ENCODE measurements around the gene PRICKLE4.
"Not testable (repeated sequence)": the region's sequence is repeated elsewhere in the genome, so short reads cannot be mapped to it uniquely, and the experiment has no call there.

The PRICKLE4 gene

DNA sequence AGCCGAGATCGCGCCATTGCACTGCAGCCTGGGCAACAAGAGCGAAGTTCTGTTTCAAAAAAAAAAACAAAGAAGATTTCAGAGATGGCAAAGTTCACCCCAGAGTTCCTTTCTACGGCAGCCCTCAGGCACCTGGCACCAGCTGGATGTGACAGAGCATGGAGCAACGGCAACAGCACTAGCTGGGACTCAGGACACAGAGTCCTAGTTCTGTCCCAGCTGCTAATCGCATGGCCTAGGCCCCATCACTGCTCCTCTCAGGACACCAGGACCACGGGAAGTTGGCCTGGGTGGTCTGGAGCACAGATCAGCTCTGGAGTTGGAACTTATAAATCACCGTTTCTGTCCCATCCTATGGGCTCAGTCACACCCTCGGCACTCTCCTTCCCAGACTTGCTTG is 34.5 kb upstream of the PRICKLE4 start:
- no peak for DNase-seq

DNA sequence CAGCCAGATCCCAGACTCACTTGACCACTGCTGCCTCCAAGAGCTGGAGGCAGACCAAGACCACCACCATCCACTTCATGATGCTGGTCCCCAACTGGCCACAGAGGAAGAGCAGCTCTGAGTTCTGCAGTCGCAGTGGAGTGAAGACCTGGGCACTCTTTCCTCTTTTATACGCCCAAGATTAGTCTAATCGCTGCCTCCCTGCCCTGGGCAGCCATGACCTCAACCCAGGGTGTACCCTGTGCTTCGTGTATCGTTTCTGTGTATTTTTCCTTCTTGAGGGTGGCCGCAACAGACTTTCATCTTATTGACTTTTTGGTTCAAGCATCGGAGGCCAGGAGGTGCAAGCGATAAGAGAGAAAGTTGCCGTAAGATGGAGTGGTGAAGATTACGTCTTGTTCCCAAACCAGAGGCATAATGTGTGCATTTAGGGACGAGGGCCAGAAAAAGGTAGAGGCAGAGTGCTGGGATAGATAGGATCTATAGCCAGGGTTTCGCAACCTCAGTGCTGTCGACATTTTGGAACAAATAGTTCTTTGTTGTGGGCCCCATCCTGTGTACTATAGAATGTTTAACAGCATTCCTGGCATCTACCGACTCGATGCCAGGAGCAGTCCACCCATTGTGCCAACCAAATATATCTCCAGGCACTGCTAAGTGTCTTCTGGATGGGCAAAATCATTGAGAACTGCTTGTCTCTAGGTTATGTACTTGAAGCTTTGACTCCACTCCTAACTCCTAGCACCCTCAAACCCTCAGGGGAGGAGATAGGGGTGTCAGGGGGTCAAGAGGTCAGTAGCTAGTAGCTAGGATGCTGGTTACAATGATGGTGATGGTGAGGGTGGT is 33.1 kb upstream of the PRICKLE4 start, which contains the start of gene PGC:
PGC (minus strand) TSS at position 142 of the 846 bp plus-strand sequence; CDS start at position 79, 63 bp downstream.
- DNase-seq: no peak

DNA sequence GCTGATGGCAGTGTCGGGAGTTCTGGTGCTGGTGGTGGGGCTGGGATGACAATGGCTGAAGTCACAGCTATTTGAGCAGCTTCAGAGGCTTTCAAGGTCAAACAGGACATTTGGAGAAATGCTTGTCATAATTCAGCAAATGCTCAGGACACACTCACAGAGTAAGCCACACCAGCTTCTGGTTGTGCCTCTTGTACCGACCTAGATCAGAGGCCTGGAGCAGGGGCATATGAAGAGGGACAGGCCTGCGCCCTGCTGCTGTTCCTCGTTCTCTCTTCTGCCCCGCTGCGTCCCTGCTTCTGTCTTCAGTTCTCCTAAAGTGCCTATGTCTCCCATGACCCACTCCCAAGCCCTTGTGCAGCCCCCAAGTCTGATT is 32.5 kb upstream of the PRICKLE4 start:
- no peak for DNase-seq

DNA sequence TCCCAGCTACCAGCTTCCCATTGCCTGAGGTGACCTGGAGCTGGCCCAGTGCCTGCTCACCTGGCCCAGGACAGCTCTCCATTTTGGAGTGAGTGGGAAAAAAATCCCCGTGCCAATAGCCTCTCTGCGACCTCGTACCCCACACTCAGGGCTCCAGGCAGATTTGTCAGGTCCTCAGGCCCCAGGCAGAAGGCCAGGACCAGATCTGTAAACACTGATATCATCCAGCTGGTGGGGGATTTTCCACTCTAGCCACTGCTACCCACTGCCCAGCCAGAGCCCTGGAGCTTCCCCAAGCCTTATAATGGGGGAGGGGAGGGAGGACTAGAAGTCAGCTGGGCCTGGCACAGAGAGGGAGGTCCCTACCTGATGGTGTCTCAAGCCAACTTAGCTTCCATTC is 32.0 kb upstream of the PRICKLE4 start:
- DNase-seq: no peak

DNA sequence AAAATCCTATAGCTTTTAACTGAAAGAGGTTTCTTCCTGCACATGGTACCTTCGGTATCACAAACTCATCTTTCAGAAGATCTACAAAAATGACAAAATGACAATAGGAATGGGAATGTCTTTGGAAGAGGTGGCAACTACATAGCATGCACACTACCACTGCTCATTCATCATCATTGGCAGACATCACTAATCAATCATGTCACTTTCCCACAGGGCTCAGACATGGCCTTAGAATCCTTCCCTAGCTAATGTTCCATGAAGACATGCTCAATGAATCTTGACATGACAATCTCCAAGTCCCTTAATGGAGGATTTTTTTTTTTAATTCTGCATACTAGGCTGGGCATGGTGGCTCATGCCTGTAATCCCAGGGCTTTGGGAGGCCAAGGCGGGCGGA is 30.2 kb upstream of the PRICKLE4 start:
- DNase-seq: no peak

DNA sequence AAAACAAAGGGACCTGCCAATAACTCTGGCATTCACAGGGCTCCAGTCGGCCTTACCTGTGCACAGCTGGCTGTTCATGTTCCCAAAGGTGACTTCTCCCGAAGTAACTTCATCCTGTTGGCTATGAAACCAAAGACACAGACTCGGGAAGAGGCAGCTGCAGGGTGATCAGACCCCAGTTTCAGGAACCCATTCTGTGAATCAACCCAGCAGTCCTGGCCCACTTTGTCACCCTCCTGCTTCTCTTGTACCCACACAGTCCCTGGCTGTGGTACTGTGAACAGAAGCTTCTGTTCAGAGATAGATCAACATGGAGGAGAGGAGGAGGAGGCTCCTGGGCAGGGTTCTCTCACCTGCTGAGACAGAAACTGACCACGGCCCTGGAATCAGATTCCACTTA is 24.7 kb upstream of the PRICKLE4 start:
- DNase-seq: no peak

DNA sequence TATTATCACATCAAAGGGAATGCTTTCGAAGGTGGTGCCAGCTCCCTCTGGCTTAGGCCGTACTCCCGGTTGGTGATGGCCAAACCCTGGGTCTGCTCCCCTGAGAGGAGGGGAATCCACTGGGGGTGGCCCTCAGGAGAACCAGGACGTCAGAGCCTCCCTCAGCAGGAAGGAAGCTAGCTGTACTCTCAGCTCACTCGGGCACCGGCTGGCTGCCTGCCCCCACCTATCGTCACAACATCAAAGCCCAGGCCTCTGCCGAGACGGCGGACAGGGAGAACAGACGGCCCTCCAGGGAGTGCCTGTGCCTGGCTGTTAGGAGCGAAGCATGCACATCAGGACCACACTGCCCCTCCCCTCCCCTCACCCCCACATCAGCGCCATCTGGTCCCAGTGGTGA is 24.2 kb upstream of the PRICKLE4 start:
- no peak for DNase-seq

DNA sequence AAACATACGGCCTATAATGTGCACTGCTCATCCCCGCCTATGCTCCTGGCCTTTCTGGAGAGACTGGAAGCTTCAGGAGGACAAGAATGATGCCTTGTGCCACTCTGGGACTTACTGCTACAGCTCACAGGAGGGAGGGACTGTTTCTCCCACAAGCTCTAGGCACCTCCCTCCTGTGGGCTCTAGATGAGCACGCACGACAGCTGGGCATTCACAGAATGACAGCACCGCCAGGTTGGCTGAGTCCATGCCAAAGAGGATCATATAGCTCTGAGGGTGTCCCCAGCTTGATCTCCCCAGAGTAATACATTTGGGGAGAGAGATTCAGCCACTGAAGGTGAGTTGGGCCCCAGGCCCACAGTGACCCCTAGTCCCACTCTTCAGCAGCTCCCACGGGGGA is 23.3 kb upstream of the PRICKLE4 start:
- DNase-seq: no peak

DNA sequence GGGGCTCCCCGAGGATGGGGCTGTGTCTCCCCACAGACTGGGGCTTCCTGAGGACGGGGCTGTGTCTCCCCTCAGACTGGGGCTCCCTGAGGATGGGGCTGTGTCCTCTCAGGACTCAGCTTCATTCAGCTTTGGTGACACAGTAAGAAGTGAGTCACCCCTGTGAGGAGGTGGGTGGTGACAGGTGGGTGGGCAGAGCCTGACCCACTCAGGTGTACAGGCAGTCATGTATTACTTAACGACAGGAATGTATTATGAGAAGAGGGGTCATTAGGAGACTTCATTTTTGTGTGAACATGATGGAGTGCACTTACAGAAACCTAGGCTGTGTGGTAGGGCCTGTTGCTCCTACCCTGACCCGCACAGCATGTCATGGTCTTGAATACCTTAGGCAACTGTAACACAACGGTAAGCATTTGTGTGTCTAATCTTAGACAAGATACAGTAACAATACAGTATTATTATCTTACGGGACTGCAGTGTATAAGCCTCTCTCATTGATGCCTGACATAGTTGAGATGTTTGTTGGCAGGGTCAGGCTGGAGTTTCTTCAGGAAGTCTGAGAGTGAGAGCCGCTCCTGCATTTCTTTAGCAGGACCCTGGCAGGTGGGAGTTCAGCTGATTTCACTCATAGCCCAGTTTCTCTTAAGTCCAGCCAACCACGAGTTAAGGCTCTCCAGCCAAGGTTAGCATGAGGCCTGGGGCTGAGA is 22.5 kb upstream of the PRICKLE4 start:
- DNase-seq: no peak

DNA sequence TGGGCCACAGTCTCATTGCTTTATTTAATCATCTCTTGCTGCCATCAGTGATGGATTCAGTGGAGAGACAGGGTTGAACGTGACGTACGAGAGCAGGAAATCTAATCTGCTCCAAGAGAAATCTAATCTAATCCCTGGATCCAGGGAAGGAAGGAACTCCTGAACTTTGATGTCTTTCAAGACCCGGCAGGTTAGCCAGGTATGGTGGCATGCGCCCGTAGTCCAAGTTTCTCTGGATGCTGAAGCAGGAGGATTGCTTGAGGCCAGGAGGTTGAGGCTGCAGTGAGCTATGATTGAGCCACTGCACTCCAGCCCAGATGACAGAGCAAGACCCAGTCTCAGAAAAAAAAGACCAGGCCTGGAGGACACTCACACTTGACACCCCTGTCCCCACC is 21.9 kb upstream of the PRICKLE4 start:
- no peak for DNase-seq

DNA sequence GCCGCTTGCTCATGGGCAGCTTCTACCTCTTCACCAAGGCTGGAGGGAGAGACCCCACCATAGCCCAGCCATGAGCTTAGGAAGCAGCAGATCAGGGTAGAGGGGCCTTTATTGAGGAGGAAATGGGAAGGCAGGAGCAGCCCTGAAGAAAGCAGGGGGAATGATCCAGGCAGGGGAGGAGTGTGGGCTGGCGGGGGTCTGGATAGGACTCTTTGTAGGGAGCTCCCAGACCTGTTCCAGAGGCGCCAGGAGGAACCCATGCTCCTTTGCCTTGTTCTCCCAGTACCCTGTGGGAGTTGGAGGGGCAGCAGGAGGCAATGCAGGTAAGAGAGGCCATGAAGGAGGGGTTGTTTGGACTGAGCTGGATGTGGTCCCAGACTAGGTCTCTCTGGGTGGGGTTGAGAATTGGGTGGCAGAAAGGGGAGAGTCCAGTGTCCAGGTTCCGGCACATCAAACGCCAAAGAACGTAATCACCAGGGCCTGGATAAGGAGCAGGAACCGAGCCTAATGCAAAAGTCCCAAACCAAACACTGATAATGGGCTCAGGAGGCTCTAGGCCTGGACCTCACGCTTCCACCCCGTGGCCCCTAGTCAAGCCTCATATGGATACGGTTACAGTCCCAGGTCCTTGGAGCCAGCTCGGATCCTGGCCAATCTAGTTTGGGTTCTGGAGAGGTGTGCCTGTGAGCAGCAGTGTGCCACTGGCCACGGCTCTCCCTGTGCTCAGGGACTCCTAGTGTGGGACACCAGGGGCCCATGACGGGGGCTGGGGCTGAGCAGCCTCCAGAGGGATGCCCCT is 21.3 kb upstream of the PRICKLE4 start:
- DNase-seq: no peak

DNA sequence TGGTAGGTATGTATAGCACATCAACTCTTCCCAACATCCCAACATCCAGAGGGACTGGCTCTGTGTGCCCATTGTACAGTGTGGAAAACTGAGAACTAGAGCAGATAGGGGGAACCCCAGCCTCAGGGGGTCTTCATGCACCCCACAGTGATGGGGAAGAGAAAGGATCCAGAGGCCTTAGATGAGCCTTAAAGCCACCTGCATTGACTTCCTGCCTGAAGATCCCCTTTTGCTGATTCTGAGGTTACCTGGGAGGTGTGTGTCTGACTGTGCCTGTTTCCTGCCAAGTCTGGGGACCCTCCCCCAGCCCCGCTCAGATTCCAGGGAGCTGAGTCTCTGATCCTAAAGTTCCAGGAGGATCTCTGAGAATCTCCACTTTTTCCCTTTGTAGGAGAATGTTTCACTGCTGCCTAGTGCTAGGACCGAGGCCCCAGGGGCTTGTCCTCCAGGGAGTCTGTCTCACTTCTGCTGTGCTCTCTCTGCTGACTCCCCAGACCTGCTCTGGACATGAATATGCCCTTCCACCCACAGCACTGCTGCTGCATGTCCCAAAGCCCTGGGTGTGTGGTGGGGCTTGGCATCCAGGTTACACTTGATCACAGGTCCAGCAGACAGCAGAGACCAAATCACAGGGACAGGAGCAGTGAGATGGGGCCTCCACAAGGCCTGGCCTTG is 20.5 kb upstream of the PRICKLE4 start:
- DNase-seq: no peak

DNA sequence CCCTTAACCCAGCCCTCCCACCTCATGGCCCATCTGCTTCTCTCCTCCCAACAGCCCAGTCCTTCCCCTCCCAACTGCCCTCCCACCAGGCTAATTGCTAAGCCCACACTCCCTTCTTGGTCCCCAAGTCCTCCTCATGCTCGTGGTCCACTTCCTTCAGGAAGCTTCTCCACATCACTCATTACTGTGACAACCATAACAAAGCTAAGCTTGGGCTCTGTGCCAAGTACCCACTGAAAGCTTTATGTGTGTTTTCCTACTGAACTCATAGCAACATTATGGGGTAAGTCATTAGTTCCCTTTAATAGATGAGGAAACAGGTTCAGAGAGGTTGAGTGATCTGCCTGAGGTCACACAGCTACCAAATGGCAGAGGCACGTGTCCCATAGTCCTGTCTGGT is 17.1 kb upstream of the PRICKLE4 start:
- no peak for DNase-seq

DNA sequence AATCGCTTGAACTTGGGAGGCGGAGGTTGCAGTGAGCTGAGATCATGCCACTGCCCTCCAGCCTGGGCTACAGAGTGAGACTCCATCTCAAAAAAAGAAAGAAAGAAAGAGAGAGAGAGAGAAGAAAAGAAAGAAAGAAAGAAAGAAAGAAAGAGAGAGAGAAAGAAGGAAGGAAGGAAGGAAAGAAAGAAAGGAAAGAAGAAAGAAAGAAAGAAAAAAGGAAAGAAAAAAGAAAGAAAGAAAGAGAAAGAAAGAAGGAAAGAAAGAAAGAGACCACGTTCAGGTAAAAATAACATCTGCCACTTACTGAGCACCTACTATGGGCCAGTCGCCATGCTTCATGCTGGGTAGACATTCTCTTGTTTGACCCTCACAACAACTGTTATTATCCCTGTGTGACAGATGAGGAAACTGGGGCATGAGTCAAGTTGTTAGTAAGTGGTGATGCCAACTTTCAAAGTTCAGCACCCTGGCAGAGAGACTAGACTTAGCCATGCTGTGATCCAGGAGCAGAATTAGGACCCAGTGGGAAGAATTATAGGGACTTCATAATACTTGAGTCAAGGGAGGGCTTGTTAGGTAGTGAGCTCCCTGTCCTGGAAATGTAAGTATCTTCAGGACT is 14.4 kb upstream of the PRICKLE4 start:
- not testable (repeated sequence) for DNase-seq

DNA sequence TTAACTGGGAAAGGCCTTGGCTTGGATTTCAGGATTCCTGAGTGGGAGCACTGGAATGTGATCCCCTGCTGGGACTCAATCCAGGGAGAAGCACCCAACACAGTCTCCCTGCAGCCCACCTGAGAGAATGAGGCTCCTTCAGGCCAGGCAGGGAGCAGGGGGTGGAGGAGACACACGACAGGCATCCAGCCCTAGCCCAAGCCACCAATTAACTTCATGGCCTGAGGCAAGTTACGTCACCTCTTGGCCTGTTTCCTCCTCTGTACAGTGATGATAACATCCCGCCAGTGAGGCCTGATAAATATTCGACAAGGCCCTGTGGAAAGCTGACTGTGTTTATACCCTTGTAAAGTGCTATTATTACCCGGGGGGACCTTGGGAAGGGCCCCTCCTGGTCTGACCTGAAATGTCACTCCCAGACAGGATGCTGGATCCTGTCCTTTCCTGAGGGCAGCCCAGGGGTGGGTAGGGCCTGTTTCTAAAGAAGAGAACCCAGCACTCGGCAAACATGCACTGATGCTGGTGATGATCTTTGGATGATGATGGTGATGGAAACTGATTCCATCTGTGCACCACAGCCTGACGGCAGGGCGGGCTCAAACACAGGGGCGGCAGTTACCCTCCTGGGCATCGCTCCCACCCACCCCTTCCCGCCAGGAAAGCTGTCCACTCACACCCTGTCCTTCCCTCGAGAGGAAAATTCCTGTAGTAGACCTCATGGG is 13.3 kb upstream of the PRICKLE4 start:
- no peak for DNase-seq

DNA sequence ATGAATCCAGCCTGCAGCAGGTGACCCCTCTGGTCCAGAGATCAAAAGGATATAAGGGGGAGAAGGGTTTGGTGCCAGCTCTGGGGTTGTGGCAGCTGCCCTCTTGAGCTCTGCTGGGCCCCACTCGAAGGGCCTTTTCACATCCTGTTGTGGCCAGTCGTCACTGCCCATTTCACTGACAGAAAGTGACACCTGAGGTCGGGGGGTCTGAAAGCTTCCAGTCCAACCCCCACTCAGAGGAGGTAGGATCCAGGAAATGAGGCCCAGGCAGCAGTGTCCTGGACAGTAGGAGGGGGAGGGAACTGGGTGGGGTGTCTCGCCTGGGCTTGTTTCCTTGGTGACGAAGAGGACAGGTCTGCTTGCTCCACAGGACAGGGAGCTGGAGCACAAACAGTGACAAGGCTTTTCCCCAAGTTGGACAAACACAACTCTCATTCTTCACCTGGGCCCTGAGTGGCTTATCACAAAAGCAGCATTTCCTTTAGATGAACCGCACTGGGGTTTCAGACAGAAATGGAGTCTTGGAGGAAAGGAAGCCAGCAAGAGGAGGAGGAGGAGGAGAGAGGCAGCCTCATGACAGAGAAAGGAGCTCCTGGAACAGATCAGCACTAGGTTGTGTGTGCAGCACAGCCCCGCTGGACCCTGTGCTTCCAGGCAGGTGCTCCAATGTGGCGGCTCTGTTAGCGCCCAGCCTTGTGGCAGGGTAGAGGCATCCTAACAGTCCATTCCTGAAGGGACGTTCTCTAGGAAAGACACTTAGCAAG is 11.9 kb upstream of the PRICKLE4 start:
- no peak for DNase-seq

DNA sequence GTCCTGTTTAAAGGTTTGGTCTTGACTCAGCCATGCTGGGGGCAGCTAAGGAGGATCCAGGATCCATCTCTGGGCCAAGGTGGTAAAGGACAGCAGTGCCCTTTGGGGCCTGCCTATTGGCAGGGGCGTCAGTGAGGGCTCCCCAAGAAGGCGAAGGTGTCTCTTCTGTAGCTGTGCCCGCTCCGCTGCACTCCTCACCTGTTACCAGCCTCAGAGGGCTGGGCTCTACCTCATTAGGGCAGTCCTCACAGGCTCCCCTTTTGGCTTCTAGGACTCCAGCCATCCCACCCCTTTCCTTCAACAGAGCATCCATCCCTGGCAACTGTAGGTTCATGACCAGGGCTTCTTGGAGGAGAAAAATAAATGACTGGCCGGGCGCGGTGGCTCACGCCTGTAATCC is 11.2 kb upstream of the PRICKLE4 start:
- DNase-seq: no peak

DNA sequence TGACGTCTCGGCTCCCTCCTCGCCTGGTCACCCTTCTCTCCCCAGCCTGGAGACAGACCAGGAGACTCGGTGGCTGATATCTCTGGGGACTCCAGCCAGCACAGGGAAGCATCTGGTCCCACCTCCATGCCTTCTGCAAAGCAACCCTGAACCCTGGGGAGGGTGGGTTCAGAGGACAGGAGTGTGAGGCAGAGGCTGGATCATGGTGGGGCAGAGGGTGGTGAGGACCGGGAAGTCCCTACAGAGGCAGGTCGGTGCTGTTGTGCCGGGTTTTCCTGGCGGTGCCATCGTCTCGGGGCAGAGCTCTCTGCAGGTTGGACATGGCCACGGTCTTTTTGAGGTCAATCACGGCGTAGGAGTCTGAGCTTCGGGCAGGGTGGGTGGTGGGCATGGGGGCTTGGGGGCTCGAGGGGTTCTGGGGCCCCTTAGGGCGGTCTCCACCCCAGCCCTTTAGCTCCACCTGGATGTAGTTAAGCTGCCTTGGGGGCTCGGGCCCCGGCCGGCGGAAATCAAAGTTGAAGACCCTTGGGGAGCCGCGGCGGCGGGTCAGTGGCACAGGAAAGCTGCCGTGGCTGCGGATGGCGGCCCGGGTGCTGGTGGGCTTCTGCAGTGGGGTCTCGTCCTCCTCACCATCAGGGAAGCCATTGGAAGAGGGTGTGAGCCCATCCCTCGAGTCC is 10.1 kb upstream of the PRICKLE4 start:
- no peak for DNase-seq

DNA sequence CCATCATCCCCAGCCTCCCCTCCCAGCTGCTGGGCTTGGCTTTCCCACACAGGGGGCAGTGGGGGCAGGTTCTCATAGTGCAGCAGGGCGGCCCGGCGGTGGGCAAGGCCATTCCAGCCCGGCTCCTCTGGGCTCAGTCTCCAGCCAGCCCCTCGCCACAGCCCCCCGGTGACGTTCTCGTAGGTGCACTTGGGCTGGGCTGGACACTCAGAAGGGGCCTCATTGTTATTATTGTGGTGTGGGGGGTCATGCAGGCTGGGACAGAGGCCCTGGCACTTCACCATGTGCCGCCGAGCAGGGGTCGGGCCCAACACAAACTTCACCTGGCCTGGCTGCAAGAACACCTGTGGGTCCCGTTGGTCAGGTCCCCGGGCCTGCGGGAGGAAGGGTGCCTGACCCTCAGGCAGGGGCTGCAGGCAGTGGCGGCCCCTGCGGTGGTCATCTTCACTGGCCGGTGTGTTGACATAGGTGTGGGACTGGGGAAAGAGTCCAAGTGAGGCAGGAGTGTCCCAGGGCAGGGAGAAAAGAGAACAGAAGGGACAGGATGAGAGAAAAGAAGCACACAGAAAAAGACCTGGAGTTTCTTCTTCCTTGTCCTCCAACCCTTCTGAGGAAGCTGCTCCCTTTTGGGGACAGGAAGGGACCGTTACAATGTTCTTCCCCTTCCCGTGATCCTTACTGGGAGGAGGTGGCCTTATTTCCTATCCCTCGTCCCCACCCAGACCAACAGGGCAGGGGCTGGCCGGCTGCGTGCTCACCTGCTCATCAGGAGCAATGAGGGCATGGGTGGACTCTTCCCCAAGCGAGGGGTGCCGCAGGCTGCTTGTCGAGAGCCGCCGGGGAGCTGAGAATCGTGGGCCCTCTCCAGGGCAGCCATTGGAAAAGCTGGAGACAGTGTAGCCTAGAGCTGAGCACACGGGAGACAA is 9.3 kb upstream of the PRICKLE4 start:
- DNase-seq: no peak

All from stimulated activated CD4-positive, alpha-beta T cell treated with anti-CD3 and anti-CD28 coated beads, Interleukin-2, amount 100 ng/mL, for 48 hours (primary cell).